ENCODE data around the gene CMTM1.

DNA sequence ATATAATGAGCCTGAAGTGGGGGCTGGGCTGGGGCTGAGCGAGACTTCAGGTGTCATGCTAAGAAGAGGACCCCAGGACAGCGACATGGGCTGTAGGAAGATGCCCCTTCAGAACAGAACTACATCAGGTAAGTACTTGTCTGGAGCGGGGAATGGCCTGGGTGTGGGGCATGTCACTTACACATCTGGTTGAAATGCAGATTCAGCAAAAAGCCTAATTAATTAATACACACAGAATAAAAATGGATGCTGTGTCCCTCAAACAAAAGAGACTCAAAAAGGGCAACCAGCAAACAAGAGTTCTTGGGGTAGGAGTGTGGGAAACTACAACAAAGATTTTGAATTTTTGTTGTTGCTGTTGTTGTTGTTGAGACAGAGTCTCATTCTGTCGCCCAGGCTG, 24.8 kb downstream of the CMTM1 start:
- TF ChIP-seq EZH2 (IDR thresholded peaks at IDR 0.05; ENCODE audit: low read depth, unreplicated experiment) (no peak), POLR2AphosphoS5 (IDR thresholded peaks at IDR 0.05; ENCODE audit: low read depth) (no peak), JUNB (IDR thresholded peaks at IDR 0.05; ENCODE audit: unreplicated experiment) (no peak), CREB1 (CRISPR knock-in tag; IDR thresholded peaks at IDR 0.05; ENCODE audit: low read depth) (no peak), EZH2phosphoT487 (IDR thresholded peaks at IDR 0.05; ENCODE audit: unreplicated experiment) (no peak), STAT1 (IDR thresholded peaks at IDR 0.05; ENCODE audit: unreplicated experiment) (no peak), ZNF331 (CRISPR knock-in tag; IDR thresholded peaks at IDR 0.05; ENCODE audit: low read depth) (no peak), ZNF114 (CRISPR knock-in tag; IDR thresholded peaks at IDR 0.05) (no peak), NANOG (IDR thresholded peaks at IDR 0.05; ENCODE audit: borderline replicate concordance) (no peak)
- TF ChIP-seq, protein P1, sequence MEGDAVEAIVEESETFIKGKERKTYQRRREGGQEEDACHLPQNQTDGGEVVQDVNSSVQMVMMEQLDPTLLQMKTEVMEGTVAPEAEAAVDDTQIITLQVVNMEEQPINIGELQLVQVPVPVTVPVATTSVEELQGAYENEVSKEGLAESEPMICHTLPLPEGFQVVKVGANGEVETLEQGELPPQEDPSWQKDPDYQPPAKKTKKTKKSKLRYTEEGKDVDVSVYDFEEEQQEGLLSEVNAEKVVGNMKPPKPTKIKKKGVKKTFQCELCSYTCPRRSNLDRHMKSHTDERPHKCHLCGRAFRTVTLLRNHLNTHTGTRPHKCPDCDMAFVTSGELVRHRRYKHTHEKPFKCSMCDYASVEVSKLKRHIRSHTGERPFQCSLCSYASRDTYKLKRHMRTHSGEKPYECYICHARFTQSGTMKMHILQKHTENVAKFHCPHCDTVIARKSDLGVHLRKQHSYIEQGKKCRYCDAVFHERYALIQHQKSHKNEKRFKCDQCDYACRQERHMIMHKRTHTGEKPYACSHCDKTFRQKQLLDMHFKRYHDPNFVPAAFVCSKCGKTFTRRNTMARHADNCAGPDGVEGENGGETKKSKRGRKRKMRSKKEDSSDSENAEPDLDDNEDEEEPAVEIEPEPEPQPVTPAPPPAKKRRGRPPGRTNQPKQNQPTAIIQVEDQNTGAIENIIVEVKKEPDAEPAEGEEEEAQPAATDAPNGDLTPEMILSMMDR (conservative IDR thresholded peaks at IDR 0.05; ENCODE audit: low read depth in 2 of 2), result no peak
- TF ChIP-seq, protein P2, sequence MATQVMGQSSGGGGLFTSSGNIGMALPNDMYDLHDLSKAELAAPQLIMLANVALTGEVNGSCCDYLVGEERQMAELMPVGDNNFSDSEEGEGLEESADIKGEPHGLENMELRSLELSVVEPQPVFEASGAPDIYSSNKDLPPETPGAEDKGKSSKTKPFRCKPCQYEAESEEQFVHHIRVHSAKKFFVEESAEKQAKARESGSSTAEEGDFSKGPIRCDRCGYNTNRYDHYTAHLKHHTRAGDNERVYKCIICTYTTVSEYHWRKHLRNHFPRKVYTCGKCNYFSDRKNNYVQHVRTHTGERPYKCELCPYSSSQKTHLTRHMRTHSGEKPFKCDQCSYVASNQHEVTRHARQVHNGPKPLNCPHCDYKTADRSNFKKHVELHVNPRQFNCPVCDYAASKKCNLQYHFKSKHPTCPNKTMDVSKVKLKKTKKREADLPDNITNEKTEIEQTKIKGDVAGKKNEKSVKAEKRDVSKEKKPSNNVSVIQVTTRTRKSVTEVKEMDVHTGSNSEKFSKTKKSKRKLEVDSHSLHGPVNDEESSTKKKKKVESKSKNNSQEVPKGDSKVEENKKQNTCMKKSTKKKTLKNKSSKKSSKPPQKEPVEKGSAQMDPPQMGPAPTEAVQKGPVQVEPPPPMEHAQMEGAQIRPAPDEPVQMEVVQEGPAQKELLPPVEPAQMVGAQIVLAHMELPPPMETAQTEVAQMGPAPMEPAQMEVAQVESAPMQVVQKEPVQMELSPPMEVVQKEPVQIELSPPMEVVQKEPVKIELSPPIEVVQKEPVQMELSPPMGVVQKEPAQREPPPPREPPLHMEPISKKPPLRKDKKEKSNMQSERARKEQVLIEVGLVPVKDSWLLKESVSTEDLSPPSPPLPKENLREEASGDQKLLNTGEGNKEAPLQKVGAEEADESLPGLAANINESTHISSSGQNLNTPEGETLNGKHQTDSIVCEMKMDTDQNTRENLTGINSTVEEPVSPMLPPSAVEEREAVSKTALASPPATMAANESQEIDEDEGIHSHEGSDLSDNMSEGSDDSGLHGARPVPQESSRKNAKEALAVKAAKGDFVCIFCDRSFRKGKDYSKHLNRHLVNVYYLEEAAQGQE (IDR thresholded peaks at IDR 0.05; ENCODE audit: unreplicated experiment), result no peak
- TF ChIP-seq, protein P3, sequence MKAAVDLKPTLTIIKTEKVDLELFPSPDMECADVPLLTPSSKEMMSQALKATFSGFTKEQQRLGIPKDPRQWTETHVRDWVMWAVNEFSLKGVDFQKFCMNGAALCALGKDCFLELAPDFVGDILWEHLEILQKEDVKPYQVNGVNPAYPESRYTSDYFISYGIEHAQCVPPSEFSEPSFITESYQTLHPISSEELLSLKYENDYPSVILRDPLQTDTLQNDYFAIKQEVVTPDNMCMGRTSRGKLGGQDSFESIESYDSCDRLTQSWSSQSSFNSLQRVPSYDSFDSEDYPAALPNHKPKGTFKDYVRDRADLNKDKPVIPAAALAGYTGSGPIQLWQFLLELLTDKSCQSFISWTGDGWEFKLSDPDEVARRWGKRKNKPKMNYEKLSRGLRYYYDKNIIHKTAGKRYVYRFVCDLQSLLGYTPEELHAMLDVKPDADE (IDR thresholded peaks at IDR 0.05), result no peak
- TF ChIP-seq, protein P4, sequence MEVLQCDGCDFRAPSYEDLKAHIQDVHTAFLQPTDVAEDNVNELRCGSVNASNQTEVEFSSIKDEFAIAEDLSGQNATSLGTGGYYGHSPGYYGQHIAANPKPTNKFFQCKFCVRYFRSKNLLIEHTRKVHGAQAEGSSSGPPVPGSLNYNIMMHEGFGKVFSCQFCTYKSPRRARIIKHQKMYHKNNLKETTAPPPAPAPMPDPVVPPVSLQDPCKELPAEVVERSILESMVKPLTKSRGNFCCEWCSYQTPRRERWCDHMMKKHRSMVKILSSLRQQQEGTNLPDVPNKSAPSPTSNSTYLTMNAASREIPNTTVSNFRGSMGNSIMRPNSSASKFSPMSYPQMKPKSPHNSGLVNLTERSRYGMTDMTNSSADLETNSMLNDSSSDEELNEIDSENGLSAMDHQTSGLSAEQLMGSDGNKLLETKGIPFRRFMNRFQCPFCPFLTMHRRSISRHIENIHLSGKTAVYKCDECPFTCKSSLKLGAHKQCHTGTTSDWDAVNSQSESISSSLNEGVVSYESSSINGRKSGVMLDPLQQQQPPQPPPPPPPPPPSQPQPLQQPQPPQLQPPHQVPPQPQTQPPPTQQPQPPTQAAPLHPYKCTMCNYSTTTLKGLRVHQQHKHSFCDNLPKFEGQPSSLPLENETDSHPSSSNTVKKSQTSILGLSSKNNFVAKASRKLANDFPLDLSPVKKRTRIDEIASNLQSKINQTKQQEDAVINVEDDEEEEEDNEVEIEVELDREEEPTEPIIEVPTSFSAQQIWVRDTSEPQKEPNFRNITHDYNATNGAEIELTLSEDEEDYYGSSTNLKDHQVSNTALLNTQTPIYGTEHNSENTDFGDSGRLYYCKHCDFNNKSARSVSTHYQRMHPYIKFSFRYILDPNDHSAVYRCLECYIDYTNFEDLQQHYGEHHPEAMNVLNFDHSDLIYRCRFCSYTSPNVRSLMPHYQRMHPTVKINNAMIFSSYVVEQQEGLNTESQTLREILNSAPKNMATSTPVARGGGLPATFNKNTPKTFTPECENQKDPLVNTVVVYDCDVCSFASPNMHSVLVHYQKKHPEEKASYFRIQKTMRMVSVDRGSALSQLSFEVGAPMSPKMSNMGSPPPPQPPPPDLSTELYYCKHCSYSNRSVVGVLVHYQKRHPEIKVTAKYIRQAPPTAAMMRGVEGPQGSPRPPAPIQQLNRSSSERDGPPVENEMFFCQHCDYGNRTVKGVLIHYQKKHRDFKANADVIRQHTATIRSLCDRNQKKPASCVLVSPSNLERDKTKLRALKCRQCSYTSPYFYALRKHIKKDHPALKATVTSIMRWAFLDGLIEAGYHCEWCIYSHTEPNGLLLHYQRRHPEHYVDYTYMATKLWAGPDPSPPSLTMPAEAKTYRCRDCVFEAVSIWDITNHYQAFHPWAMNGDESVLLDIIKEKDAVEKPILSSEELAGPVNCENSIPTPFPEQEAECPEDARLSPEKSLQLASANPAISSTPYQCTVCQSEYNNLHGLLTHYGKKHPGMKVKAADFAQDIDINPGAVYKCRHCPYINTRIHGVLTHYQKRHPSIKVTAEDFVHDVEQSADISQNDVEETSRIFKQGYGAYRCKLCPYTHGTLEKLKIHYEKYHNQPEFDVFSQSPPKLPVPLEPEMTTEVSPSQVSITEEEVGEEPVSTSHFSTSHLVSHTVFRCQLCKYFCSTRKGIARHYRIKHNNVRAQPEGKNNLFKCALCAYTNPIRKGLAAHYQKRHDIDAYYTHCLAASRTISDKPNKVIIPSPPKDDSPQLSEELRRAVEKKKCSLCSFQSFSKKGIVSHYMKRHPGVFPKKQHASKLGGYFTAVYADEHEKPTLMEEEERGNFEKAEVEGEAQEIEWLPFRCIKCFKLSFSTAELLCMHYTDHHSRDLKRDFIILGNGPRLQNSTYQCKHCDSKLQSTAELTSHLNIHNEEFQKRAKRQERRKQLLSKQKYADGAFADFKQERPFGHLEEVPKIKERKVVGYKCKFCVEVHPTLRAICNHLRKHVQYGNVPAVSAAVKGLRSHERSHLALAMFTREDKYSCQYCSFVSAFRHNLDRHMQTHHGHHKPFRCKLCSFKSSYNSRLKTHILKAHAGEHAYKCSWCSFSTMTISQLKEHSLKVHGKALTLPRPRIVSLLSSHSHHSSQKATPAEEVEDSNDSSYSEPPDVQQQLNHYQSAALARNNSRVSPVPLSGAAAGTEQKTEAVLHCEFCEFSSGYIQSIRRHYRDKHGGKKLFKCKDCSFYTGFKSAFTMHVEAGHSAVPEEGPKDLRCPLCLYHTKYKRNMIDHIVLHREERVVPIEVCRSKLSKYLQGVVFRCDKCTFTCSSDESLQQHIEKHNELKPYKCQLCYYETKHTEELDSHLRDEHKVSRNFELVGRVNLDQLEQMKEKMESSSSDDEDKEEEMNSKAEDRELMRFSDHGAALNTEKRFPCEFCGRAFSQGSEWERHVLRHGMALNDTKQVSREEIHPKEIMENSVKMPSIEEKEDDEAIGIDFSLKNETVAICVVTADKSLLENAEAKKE (CRISPR knock-in tag; IDR thresholded peaks at IDR 0.05), result no peak
